Hematopoietic multipotent progenitor cell treated with erythropoietin and hydrocortisone succinate and interleukin-3 and kit ligand, for 15 days (in vitro differentiated cells): ENCODE measurements around the gene NFATC1.

ENCODE experiments used
- DNase-seq: peaks from one replicate; pipeline ENCODE4 v3.0.0-alpha.2; 2015; ENCODE audit warnings: low spot score

NFATC1 gene

DNA sequence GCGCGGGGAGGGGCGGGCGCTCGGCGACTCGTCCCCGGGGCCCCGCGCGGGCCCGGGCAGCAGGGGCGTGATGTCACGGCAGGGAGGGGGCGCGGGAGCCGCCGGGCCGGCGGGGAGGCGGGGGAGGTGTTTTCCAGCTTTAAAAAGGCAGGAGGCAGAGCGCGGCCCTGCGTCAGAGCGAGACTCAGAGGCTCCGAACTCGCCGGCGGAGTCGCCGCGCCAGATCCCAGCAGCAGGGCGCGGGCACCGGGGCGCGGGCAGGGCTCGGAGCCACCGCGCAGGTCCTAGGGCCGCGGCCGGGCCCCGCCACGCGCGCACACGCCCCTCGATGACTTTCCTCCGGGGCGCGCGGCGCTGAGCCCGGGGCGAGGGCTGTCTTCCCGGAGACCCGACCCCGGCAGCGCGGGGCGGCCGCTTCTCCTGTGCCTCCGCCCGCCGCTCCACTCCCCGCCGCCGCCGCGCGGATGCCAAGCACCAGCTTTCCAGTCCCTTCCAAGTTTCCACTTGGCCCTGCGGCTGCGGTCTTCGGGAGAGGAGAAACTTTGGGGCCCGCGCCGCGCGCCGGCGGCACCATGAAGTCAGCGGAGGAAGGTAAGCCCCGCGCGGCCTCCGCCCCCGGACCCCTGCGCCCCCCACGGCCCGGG lies at the start of gene NFATC1:
Gene NFATC1, plus strand, starts transcription at position 170 of the 644 bp plus-strand sequence. Its CDS starts 295 bp downstream, at position 465.
- no peak for DNase-seq

GRCh38 chr18:79345981-79346380 lies 49.7 kb upstream of the NFATC1 start:
- DNase-seq: no peak

GRCh38 chr18:79348066-79348465 lies 47.7 kb upstream of the NFATC1 start:
- DNase-seq: no peak

DNA sequence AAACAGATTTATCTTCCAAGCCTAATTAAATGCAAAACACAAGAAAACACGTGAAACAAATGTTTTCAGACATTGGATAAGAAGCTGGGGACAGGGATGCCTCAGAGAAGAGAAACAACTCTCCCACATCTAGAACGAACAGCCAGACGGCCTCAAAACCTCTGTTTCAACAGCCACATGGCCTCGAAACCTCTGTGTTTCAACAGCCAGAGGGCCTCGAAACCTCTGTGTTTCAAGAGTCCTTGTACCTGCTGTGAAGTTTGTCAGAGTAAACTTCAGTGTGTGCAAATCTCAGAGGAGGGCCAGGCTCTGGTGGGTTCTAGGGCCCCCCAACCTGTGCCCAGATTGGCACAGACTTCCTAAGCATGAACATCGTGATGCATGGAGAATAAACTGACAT lies 43.3 kb upstream of the NFATC1 start:
- no peak for DNase-seq

- no peak for DNase-seq
These were observed 42.5 kb upstream of the NFATC1 start for GRCh38 chr18:79353267-79353666.

DNA sequence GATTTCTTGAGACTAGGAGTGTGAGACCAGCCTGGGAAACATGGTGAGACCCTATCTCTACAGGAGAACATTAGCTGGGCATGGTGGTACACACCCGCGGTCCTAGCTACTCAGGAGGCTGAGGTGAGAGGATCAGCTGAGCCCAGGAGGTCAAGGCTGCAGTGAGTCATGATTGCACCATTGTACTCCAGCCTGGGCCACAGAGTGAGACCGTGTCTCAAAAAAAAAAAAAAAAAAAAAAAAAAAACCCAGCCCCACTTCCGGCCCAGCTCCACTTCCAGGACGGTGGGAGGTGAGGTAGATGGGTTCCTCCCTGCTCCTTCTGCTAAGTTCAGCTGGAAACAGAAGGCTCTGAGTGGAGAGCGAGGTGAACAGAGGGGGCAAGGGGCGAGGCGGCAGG lies 41.4 kb upstream of the NFATC1 start:
- no peak for DNase-seq

DNA sequence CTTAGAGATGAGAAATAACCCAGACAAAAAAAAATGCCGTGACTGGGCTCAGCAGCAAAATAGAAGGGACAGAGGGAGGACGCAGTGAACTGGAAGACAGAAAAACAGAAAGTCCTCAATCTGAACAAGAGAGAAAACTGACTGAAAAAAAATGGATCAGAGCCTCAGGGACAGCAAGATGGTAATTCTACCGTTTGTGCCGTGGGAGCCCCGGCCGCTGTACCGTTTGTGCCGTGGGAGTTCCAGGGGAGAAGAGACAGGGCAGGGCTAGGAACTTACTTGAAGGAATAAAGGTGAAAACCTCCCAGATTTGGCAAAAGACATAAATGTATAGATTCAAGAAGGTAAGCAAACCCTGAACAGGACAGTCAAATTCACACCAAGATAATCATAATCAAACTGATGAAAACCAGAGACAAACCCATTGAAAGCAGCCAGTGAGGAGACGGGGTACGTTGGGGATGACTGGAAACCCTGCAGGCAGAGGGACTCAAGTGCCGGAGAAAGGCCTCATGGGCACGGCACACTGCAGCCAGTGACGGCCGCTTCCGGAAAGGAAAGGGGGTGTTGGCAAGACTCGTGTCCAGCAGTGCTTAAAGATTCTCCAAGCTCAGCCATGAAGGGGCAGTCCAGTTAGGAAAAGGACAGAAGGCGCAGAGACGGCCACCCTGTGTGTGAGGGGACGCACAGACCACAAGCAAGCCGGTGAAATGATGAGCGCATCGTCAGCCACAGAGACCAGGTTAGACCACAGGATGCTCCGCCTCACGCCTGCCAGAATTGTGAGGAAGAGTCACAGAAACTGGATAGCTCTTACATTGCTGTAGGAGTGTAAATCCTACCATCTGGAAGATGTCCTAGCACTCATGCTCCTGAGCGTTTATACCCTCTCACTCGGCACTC lies 40.0 kb upstream of the NFATC1 start:
- DNase-seq: no peak

- DNase-seq: no peak
These were observed 39.3 kb upstream of the NFATC1 start for GRCh38 chr18:79356435-79356834.

DNA sequence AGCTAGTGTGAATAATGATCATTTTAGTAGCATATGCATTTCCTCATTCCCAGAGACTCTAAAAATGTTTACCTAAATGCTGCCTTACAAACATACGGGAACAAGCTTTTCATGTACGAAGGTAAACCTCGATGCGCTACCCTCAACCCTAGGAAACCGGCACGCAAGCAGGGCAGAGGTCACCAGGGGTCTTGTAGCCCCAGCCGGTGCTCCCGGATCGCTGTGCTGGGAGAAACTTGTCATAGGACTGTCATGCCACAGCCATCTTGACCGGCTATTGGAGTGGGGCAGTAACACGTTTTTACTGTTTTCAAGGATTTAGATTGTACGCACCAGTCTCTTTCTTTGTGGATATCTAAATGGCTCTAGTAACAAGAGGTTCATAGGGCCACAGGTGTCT lies 34.8 kb upstream of the NFATC1 start:
- DNase-seq: no peak

DNA sequence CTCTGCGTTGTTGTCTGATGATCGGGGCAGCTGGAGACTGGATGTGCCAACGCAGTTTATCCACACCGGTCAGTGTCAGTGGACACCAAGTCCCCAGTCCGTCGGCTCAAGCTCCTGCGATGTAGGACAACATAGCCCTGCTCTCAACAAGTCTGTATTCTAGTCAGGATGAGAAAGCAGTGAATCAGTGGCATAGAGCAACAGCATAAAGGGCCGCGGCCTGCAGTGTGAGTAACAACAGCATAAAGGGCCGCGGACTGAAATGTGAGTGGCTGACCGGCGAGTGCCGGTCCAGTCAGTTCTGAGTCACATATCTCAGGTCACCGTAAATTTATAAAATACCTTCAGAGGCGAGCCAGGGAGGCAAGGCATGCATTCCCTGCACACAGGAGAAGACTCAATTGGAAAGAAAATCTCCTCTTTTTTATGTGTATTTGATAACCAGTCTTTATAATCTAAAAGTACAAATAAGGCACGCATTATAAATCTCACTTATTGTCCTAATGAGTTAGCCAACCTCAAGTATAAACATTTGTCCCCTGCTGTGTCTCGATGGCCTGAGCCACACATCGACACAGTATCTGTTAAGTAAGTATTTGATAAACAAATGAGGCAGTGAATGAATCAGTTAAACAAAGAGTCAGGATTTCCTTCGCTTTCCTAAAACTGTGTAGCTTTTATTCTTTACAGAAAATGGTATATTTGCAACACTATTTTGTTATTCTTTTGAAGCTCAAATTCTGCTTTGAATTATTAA lies 33.8 kb upstream of the NFATC1 start:
- DNase-seq: no peak

GRCh38 chr18:79365701-79366100 lies 30.0 kb upstream of the NFATC1 start:
- no peak for DNase-seq

- DNase-seq: no peak
These were observed 29.3 kb upstream of the NFATC1 start for GRCh38 chr18:79366177-79367094.

DNA sequence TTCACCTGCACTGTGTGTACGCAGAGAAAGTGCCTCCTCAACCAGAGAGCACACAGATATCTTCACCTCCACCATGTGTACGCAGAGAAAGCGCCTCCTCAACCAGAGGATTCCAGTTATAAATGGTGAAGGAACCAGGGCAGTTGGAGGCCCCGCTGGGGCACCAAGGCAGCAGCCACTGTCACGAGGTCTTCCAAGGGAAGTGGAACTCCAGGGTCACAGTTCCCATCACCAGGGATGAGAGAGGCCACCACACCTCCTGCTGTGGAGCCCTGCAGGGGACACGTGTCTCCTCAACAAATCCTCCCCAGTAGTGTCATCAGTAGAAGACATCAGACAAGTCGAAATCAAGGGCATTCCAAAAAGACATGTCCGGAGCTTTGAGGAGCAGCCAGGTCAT lies 28.2 kb upstream of the NFATC1 start:
- DNase-seq: no peak

GRCh38 chr18:79367989-79368388 lies 27.7 kb upstream of the NFATC1 start:
- no peak for DNase-seq

DNA sequence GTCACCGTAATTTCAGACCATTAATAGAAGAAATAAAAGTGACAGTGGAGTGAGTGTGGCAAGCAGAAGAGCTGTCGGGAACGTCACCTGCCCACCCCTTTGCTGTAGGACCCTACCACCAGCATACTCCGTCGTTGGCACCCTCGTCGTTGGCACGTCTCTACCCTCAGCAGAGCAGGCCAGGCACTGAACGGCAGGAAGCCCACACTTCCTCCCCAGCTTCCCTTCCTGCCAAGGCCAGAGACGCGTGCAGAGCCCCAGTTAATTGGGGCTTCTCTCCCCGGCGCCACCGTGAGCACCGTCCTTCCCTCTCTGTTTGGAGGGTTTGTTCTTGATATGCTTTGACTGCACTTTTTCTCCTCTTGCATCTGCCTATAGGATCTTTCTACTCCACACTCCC lies 27.0 kb upstream of the NFATC1 start:
- DNase-seq: no peak

- no peak for DNase-seq
These were observed 24.1 kb upstream of the NFATC1 start for GRCh38 chr18:79371561-79372121.

- DNase-seq: no peak
These were observed 23.3 kb upstream of the NFATC1 start for GRCh38 chr18:79372461-79372860.

GRCh38 chr18:79372991-79373390 lies 22.7 kb upstream of the NFATC1 start:
- DNase-seq: no peak

- DNase-seq: no peak
These were observed 22.0 kb upstream of the NFATC1 start for GRCh38 chr18:79373736-79374135.

DNA sequence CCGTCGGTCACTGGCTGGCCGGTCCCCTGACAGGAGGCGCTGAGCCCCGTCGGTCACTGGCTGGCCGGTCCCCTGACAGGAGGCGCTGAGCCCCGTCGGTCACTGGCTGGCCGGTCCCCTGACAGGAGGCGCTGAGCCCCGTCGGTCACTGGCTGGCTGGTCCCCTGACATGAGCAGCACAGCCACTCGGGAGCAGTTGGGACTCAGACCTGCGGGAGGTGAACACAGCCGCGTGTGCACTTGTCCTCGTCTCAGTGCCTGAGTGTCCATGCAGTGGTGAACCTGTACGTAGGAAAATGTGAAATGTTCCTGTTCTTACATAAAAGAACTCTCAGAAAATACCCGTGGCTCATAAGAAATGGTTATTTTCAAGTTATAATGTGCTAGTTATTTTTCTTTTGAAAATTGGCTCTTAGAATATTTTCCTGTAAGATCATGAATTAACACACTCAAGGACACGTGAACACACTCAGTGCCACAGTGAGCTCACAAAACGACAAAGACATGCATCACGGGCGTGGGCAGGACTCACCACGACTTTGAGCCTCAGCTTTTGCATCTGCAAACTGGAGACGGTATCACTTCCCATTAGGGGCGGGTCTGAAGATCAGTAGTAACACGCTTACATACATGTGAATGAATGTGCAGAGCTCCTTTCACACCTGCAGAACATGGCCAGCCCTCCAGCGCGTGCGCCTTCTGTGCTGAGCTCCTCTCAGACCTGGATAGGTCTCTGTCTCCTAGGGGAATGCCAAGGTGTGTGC lies 21.1 kb upstream of the NFATC1 start:
- DNase-seq: no peak
